ENCODE results near the gene SOWAHB. TPM values are rescaled to one million over a fixed set of nuclear protein-coding genes. Genes with fewer than 3 reads are reported as not detected.

The SOWAHB gene, protein sequence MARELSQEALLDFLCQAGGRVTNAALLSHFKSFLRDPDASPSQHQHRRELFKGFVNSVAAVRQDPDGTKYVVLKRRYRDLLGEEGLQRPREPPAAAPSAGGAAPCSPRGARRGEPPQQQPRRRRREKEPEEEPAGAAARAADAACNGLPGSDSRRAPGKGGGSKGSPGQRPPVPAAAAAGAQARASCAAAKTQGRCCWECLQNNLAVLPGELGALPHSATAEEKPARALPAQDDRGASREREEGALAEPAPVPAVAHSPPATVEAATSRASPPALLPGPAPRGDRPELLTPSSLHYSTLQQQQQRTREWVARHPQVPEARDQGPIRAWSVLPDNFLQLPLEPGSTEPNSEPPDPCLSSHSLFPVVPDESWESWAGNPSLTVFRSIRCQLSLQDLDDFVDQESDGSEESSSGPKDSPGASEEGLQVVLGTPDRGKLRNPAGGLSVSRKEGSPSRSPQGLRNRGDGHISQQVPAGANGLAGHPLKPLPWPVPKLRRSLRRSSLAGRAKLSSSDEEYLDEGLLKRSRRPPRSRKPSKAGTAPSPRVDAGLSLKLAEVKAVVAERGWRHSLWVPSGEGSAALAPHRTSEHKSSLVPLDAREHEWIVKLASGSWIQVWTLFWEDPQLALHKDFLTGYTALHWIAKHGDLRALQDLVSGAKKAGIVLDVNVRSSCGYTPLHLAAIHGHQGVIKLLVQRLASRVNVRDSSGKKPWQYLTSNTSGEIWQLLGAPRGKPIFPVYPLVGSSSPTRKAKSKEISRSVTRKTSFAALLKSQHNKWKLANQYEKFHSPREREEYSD
- total RNA-seq, result not detected
- polyA plus RNA-seq (2013, experiment 1 of 2), result 0.03 TPM
- not detected for polyA plus RNA-seq (2013, experiment 2 of 2)
- total RNA-seq, result 0 to 0.53 (median 0.05) reads per million in 172 experiments

DNA sequence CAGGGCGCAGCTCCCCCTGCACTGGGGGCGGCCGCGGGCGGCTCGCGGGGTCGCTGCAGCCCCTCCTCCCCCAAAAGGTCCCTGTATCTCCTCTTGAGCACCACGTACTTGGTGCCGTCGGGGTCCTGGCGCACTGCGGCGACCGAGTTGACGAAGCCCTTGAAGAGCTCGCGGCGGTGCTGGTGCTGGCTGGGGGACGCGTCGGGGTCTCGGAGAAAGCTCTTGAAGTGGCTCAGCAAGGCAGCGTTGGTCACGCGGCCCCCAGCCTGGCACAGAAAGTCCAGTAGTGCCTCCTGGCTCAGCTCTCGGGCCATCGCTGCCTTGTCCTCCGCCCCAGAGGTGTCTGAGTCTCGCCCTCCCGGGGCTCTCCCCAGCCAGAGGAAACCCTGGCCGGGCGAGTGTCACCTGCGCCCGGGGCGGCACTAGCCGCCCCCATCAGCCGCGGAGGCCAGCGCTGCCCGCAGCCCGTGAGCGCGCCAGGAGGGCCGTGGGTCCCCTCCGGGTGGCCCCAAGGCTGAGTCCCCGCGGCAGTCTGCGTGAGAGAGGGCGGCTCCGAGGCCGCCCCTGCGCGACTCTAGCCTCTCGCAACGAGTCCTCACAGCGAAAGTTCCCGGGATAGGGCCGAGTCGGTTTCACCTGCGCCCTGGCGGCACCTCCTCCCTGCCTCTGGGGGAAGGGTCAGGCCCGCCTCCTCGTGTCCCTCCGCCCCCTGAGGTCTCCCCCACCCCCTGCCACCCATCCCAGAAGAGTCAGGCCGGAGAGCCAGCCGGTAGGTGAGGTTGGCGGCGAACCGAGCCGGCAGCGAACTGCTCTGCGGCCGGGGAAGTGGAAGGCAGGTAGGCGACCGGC, at the start of gene SOWAHB:
SOWAHB (minus strand) TSS at position 609 of the 849 bp plus-strand sequence; CDS start at position 314, 295 bp downstream.
- TF ChIP-seq, protein P1, sequence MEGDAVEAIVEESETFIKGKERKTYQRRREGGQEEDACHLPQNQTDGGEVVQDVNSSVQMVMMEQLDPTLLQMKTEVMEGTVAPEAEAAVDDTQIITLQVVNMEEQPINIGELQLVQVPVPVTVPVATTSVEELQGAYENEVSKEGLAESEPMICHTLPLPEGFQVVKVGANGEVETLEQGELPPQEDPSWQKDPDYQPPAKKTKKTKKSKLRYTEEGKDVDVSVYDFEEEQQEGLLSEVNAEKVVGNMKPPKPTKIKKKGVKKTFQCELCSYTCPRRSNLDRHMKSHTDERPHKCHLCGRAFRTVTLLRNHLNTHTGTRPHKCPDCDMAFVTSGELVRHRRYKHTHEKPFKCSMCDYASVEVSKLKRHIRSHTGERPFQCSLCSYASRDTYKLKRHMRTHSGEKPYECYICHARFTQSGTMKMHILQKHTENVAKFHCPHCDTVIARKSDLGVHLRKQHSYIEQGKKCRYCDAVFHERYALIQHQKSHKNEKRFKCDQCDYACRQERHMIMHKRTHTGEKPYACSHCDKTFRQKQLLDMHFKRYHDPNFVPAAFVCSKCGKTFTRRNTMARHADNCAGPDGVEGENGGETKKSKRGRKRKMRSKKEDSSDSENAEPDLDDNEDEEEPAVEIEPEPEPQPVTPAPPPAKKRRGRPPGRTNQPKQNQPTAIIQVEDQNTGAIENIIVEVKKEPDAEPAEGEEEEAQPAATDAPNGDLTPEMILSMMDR (IDR thresholded peaks at IDR 0.05), result no peak
- H3K36me3 Mint-ChIP-seq (ENCODE audit: low read depth), result no peaks in the 10 kb centered on the region
- intact Hi-C loops (cut with DNase I, micrococcal nuclease), result loop anchor here in 1 of 2 experiments (5.0 kb wide), 1 partner anchor 145 kb away; no protein-coding TSS in a partner anchor
- peaks cover 46% of the 10 kb centered on the region for H3K27me3 Mint-ChIP-seq
- POLR2A ChIA-PET, result interaction anchor here (0.9 to 1.2 kb wide), 2 partner anchors 55 to 147 kb away, joined by 3 read pairs; no protein-coding TSS in a partner anchor
- peak within 1 kb of the TSS; percentile 81 for H3K4me3 Mint-ChIP-seq
- Histone ChIP-seq H3K27ac (ENCODE audit: low read depth in 1 of 2, low read length in 2 of 2) (no peak within 1 kb of the TSS), H3K9me3 (ENCODE audit: control insufficient read depth in 1 of 2, insufficient read depth in 1 of 2, low read length in 2 of 2) (peaks cover 0 to 5% of the 10 kb centered on the region in 2 experiments), H3K27me3 (ENCODE audit: control insufficient read depth in 1 of 2, insufficient read depth in 2 of 2, low read length in 2 of 2) (peaks cover 36 to 41% of the 10 kb centered on the region in 2 experiments), H3K4me1 (ENCODE audit: insufficient read depth, low read length) (peaks cover 15% of the 10 kb centered on the region), H3K4me3 (ENCODE audit: low read length) (peak within 1 kb of the TSS; percentile 59), H3K36me3 (ENCODE audit: insufficient read depth, low read length) (no peaks in the 10 kb centered on the region)
- ATAC-seq (ENCODE audit: poor library complexity) (peak; percentile 69), DNase-seq (peak in 11 of 14 experiments; percentile 3 to 65 (median 32))
- CTCF ChIA-PET, result no interaction called here
- H3K27ac Mint-ChIP-seq, result no peak within 1 kb of the TSS
- no peaks in the 10 kb centered on the region for H3K9me3 Mint-ChIP-seq
- H3K4me1 Mint-ChIP-seq (ENCODE audit: low read depth), result peaks cover 13% of the 10 kb centered on the region

DNA sequence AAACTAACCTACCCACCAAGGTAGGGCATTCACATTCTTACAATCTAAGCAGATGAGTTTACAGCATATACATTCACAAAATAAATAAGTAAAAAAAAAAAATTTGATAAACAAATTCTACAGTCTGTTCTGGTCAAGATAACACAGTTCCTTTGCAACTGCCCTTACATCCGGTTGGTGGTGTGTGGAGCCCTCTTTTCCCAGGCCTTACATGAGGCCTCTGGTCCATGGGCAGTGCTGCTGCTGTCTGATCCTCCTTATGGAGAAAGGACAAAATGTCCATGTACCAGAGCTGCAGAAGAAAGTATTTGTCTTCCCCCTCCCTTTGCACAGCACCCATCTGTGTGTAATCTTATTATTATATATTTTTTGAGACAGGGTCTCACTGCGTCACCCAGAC, 49.4 kb upstream of the SOWAHB start:
- H3K4me1 Mint-ChIP-seq (ENCODE audit: low read depth), result peaks cover 16% of the 10 kb centered on the region
- peaks cover 5% of the 10 kb centered on the region for H3K36me3 Mint-ChIP-seq (ENCODE audit: low read depth)
- TF ChIP-seq, protein P1 (IDR thresholded peaks at IDR 0.05), result no peak
- intact Hi-C loops (cut with DNase I, micrococcal nuclease), result loop anchor here in 1 of 2 experiments (5.0 kb wide), 1 partner anchor 210 kb away; the partner anchor contains the start of gene CCNG2
- DNase-seq (no peak), ATAC-seq (ENCODE audit: poor library complexity) (no peak)
- peaks cover 27% of the 10 kb centered on the region for H3K4me1 ChIP-seq (ENCODE audit: insufficient read depth, low read length)
- no peaks in the 10 kb centered on the region for H3K9me3 Mint-ChIP-seq
- no peaks in the 10 kb centered on the region for H3K36me3 ChIP-seq (ENCODE audit: insufficient read depth, low read length)
- H3K27ac Mint-ChIP-seq, result peak overlapping the region; percentile 20
- peak overlapping the region; percentile 73 for H3K4me3 Mint-ChIP-seq
- H3K27ac ChIP-seq (ENCODE audit: low read depth in 1 of 2, low read length in 2 of 2), result no peak overlapping the region
- POLR2A ChIA-PET, result interaction anchor here (1.1 to 3.4 kb wide), 2 partner anchors 31 to 85 kb away, joined by 3 to 11 read pairs; no protein-coding TSS in a partner anchor
- H3K27me3 Mint-ChIP-seq, result no peaks in the 10 kb centered on the region
- CTCF ChIA-PET, result interaction anchor here (1.0 kb wide), 1 partner anchor 46 kb away, joined by 3 read pairs; no protein-coding TSS in a partner anchor
- H3K27me3 ChIP-seq (ENCODE audit: control insufficient read depth in 1 of 2, insufficient read depth in 2 of 2, low read length in 2 of 2), result no peaks in the 10 kb centered on the region
- no peaks in the 10 kb centered on the region for H3K9me3 ChIP-seq (ENCODE audit: control insufficient read depth in 1 of 2, insufficient read depth in 1 of 2, low read length in 2 of 2)
- no peak overlapping the region for H3K4me3 ChIP-seq (ENCODE audit: low read length)
